Measurements from ENCODE around the gene MRPS2.
"Not testable (repeated sequence)": the region's sequence is repeated elsewhere in the genome, so short reads cannot be mapped to it uniquely, and the experiment has no call there.

The MRPS2 gene

GRCh38 chr9:135531096-135531495 lies 30.6 kb downstream of the MRPS2 start:
- DNase-seq (ENCODE audit: low read depth in 2 of 2): no peak

- no peak for DNase-seq (ENCODE audit: low read depth in 2 of 2)
These were observed 32.6 kb downstream of the MRPS2 start for GRCh38 chr9:135533113-135533512.

- DNase-seq (ENCODE audit: low read depth in 2 of 2): no peak
These were observed 33.2 kb downstream of the MRPS2 start for GRCh38 chr9:135533674-135534073.

- DNase-seq (ENCODE audit: low read depth in 2 of 2): not testable (repeated sequence)
These were observed 33.8 kb downstream of the MRPS2 start for GRCh38 chr9:135534192-135534711.

GRCh38 chr9:135534826-135535225 lies 34.3 kb downstream of the MRPS2 start:
- not testable (repeated sequence) for DNase-seq (ENCODE audit: low read depth in 2 of 2)

GRCh38 chr9:135535631-135536030 lies 35.1 kb downstream of the MRPS2 start:
- DNase-seq (ENCODE audit: low read depth in 2 of 2): not testable (repeated sequence)

- no peak for DNase-seq (ENCODE audit: low read depth in 2 of 2)
These were observed 35.7 kb downstream of the MRPS2 start for GRCh38 chr9:135536216-135536615.

GRCh38 chr9:135543262-135543894 lies 42.9 kb downstream of the MRPS2 start:
- not testable (repeated sequence) for DNase-seq (ENCODE audit: low read depth in 2 of 2)

GRCh38 chr9:135544981-135545635 lies 44.6 kb downstream of the MRPS2 start:
- DNase-seq (ENCODE audit: low read depth in 2 of 2): no peak

GRCh38 chr9:135545646-135546176 lies 45.2 kb downstream of the MRPS2 start, which contains the start of gene OBP2A:
TSS of gene OBP2A (plus strand) at chr9:135546126. CDS start at chr9:135546181, 55 bp downstream.
- not testable (repeated sequence) for DNase-seq (ENCODE audit: low read depth in 2 of 2)

GRCh38 chr9:135546792-135547617 lies 46.5 kb downstream of the MRPS2 start:
- DNase-seq (ENCODE audit: low read depth in 2 of 2): not testable (repeated sequence)

GRCh38 chr9:135547756-135548736 lies 47.6 kb downstream of the MRPS2 start:
- DNase-seq (ENCODE audit: low read depth in 2 of 2): no peak

GRCh38 chr9:135549478-135550343 lies 49.2 kb downstream of the MRPS2 start:
- DNase-seq (ENCODE audit: low read depth in 2 of 2): not testable (repeated sequence)

GRCh38 chr9:135550344-135550918 lies 49.9 kb downstream of the MRPS2 start:
- DNase-seq (ENCODE audit: low read depth in 2 of 2): no peak

- no peak for DNase-seq (ENCODE audit: low read depth in 2 of 2)
These were observed 50.5 kb downstream of the MRPS2 start for GRCh38 chr9:135551031-135551430.

GRCh38 chr9:135551456-135551855 lies 51.0 kb downstream of the MRPS2 start:
- no peak for DNase-seq (ENCODE audit: low read depth in 2 of 2)

- no peak for DNase-seq (ENCODE audit: low read depth in 2 of 2)
These were observed 51.7 kb downstream of the MRPS2 start for GRCh38 chr9:135552021-135552697.

- no peak for DNase-seq (ENCODE audit: low read depth in 2 of 2)
These were observed 52.3 kb downstream of the MRPS2 start for GRCh38 chr9:135552698-135553171.

Data from stimulated activated CD8-positive, alpha-beta memory T cell treated with anti-CD3 and anti-CD28 coated beads, Interleukin-15, amount 100 ng/mL, for 48 hours (primary cell).